ENCODE results near the gene WDR70.
"Not testable (repeated sequence)": the region's sequence is repeated elsewhere in the genome, so short reads cannot be mapped to it uniquely, and the experiment has no call there.

The WDR70 gene

GRCh38 chr5:37776826-37777225 lies 397.7 kb downstream of the WDR70 start:
- no peak overlapping the region for H3K27ac ChIP-seq
- TF ChIP-seq CTCF (conservative IDR thresholded peaks at IDR 0.05) (no peak), ZFX (IDR thresholded peaks at IDR 0.05) (no peak)

- H3K27ac ChIP-seq, result no peak overlapping the region
- TF ChIP-seq CTCF (conservative IDR thresholded peaks at IDR 0.05), result no peak
- TF ChIP-seq ZFX (IDR thresholded peaks at IDR 0.05), result no peak
These were observed 398.5 kb downstream of the WDR70 start for GRCh38 chr5:37777432-37778130.

GRCh38 chr5:37781409-37781808 lies 402.3 kb downstream of the WDR70 start:
- H3K27ac ChIP-seq, result not testable (repeated sequence)

- TF ChIP-seq CTCF (conservative IDR thresholded peaks at IDR 0.05) (no peak), ZFX (IDR thresholded peaks at IDR 0.05) (no peak)
- H3K27ac ChIP-seq, result no peak overlapping the region
These were observed 407.3 kb downstream of the WDR70 start for GRCh38 chr5:37786416-37786815.

GRCh38 chr5:37786862-37787519 lies 407.9 kb downstream of the WDR70 start:
- no peak overlapping the region for H3K27ac ChIP-seq
- TF ChIP-seq CTCF (conservative IDR thresholded peaks at IDR 0.05), result no peak
- no peak for TF ChIP-seq ZFX (IDR thresholded peaks at IDR 0.05)

GRCh38 chr5:37787742-37788141 lies 408.6 kb downstream of the WDR70 start:
- TF ChIP-seq CTCF (conservative IDR thresholded peaks at IDR 0.05) (no peak), ZFX (IDR thresholded peaks at IDR 0.05) (no peak)
- no peak overlapping the region for H3K27ac ChIP-seq

GRCh38 chr5:37789991-37790390 lies 410.9 kb downstream of the WDR70 start:
- no peak for TF ChIP-seq CTCF (conservative IDR thresholded peaks at IDR 0.05)
- TF ChIP-seq ZFX (IDR thresholded peaks at IDR 0.05), result no peak
- H3K27ac ChIP-seq, result no peak overlapping the region

GRCh38 chr5:37791321-37791720 lies 412.2 kb downstream of the WDR70 start:
- no peak overlapping the region for H3K27ac ChIP-seq
- TF ChIP-seq CTCF (conservative IDR thresholded peaks at IDR 0.05), result no peak
- no peak for TF ChIP-seq ZFX (IDR thresholded peaks at IDR 0.05)

All from C4-2B (cell line).